Hematopoietic multipotent progenitor cell treated with erythropoietin and hydrocortisone succinate and interleukin-3 and kit ligand, for 15 days (in vitro differentiated cells): ENCODE measurements around the gene IFIT1B.
A peak's percentile ranks its signal among the peaks of the same experiment; 100 is the strongest.
"Not testable (repeated sequence)": the region's sequence is repeated elsewhere in the genome, so short reads cannot be mapped to it uniquely, and the experiment has no call there.

Source experiments
- DNase-seq: peaks from one replicate; pipeline ENCODE4 v3.0.0-alpha.2; 2015; ENCODE audit warnings: low spot score

IFIT1B gene

GRCh38 chr10:89348481-89348880 lies 29.4 kb upstream of the IFIT1B start:
- no peak for DNase-seq

DNA sequence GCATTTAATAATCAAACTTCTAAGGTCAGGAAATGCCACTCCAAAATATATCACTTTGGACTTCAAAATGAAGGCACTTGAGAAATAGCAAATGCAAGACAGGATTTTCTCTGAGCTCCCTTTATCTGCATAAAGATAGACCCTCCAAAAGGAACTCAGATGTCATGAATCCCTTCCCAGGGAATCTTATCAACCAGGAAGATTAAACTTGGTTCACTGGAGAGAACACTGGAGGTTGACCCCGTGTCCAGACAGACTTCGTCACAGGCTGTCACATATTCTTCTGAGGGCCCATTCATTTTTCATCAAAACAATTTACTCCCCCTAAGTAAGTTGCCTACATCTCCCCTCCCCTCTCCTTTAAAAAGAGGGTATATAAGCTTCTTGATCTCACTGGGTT lies 28.9 kb upstream of the IFIT1B start:
- DNase-seq = no peak

DNA sequence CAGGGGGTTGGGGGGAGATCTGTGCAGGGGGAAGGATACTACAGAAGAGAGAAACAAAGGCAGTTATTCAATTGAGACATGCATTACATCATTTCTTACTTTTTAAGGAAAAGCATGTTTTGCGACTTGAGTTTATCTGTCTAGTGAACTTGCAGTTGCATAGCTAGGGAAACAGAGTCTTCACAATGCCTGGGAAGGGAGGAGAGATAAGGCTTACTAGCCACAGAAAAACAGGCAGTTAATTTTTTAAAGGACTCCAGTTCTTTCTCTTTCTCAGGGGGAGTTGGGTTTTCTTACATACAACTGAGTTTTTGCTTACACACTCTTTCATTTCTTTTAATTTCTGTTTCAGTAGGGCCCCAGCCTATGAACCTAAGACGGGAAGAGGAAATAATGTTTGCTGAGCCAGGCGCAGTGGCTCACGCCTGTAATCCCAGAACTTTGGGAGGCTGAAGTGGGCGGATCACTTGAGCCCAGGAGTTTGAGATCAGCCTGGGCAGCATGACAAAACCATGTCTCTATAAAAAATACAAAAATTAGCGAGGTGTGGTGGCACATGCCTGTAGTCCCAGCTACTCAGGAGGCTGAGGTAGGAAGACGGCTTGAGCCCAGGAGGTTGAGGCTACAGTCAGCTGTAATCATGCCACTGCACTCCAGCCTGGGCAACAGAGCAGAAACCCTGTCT lies 27.1 kb upstream of the IFIT1B start:
- not testable (repeated sequence) for DNase-seq

DNA sequence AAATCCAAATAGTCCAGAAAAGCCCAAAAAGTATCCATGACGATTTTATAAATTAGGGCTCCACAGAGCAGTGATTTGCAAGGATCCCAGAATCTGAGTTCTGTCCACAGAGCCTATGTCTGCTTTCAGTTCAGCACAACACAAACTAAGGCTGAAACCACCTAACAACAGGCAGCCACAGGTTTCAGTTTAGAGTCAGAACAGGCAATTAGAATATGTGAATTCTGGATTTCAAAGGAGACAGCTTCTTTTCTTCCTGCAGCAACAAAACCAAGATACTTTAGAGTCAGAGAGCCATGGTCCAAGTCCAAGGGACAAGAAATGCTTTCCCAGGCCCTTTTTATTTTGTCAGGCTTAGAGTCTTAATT lies 26.5 kb upstream of the IFIT1B start:
- no peak for DNase-seq

- DNase-seq = no peak
Measured at GRCh38 chr10:89351780-89352597, 25.9 kb upstream of the IFIT1B start.

GRCh38 chr10:89352802-89353201 lies 25.1 kb upstream of the IFIT1B start:
- peak; percentile 32 for DNase-seq

DNA sequence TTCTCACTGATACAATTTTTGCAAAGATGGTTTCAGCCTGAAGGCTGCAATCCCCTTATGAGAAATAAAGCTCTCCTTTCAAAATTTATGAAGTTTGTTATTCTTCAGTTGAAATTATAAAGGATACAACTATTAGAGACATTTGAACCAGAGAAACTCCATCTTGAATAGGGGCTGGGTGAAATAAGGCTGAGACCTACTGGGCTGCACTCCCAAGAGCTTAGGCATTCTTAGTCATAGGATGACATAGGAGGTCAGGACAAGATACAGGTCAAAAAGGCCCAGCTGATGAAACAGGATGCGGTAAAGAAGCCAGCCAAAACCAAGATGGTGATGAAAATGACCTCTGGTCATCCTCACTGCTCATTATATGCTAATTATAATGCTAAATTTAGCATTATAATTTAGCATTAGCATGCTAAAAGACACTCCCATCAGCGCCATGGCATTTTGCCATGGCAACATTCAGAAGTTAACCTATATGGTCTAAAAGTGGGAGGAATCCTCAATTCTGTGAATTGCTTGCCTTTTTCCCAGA lies 22.4 kb upstream of the IFIT1B start:
- DNase-seq = no peak

DNA sequence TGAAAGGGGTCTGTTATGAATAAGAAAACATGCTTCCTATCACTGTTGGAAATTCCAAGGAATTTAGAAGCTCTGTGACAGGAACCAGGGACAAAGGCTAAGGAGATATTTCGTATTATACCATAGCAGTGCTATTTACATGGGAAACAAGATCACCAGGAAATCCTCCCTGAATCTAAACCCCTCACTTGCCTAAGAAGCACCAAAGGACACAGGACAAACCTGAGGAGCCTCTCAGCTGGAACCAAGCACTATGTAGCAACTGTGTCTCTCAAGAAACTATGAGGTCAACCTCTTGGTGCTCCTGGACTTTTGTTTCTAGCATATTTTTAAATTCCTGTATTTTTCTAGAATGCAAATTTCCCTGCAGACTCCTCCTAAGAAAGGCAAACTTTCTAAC lies 20.8 kb upstream of the IFIT1B start:
- no peak for DNase-seq

GRCh38 chr10:89357975-89358374 lies 19.9 kb upstream of the IFIT1B start:
- DNase-seq = no peak

DNA sequence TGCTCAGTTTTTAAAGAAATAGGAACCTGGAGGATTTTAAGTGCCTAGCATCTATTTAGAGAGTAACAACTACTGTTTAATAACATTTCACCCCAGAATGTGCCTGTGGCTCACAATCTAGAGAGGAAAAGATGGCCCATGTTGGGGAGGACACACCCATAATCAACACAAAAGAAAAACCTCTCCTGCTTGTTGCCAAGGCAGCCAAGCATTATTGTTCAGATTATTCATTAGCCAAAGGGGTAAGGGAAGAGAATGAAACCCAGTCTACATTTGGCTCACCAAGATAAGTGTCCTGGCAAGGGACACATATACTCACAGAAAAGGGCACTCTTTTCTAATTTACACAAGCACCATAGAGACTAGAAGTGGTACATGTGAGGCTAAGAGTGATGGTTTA lies 17.7 kb upstream of the IFIT1B start:
- no peak for DNase-seq

GRCh38 chr10:89362929-89363328 lies 14.9 kb upstream of the IFIT1B start:
- DNase-seq = peak; percentile 50

GRCh38 chr10:89363729-89364442 lies 14.0 kb upstream of the IFIT1B start:
- no peak for DNase-seq

DNA sequence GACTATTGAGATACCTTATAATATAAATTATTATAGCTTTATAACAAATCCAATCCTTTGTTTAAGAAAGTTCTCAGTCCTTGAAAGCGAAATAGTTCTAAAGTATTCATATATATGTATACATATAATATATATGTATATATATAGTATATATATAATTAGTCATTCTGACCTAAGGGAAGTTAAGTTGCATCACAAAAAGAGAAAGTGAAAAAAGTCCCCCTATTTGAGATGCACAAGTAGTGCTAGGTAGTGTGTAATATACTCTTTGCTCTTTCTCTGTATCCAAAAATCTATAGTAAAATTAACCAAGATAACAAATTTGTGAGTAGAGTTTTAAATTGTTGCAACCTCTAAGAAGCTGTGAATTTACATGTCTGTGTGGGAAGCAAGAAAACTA lies 13.3 kb upstream of the IFIT1B start:
- DNase-seq = no peak

GRCh38 chr10:89367529-89367928 lies 10.3 kb upstream of the IFIT1B start:
- DNase-seq = no peak

DNA sequence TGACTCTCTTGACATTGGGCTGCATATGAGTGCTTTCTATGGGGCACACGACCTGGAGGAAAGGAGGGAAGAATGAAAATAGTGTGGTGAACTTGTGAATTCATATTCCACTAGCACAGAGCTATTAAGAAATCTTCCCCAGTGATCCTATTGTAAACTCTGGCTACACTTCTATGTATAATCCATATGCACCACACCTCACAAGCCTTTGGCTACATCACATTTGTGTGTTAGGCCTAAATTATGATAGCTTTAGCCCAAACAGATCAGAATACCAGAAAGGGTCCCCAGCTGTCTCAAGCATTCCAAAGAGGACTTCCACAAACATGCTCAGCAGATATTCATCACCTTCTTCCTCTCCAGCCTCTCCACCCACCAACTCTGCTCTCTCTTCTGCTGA lies 9.7 kb upstream of the IFIT1B start:
- DNase-seq = no peak

DNA sequence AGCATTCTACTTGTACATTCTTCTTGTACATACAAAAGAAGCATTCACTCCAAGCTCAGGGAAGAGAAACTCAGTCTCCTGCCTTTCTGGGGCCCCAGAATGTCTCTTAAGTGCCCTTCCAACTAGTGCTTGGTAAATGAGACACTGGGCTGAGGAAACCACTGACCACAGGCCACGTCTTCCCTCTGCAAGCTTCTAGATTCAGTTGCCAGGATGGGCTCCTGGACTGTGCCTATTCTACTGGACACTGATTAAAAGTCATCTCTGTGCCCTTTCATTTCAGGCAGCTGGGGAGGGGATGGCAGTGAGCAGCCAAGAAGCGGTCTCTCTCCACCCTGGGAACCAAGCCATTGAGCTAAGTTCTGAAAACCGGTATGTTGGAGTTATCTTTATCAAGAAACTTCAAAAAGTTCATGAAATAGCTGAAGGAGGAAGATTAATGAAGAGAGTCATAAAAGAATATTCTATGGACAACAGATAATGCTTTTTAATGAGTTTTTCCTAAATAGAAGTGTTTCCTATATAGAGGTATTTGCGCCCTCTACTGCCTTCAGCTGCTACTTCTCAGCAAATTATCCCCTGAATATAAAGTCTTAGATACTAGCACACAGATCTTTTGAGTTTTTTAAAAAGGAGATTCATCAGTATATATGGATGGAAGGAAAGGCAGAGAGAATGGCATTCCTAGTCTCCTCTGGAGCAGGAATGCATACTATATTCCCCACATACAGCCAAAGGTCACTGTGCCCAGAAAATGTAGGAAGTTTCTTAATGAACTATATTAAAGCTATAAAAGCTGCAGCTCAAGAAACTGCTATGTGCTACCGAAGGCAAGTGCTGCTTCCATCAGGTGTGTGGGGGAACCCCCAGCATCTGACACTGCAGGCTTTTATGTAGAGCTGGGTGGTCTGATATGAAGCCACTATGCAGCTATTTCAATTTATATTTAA lies 8.4 kb upstream of the IFIT1B start:
- DNase-seq = peak; percentile 60

DNA sequence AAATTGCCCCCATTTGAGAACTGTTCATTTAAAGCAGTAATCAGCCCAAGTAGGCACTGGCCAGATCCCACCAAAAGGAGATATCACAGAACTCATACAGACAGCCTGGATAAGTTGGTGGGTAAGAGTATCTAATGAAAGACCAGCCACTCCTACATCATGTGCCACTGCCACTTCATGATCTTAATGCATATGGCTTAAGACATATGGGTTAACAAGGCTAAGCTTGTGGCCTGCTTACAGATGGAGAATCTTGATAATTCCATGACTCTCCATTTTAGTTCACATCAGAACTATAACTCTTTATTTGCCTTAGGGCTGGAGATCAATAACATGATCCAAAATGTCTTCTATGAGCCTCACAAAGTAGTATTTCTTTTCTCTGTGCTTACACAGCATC lies 6.8 kb upstream of the IFIT1B start:
- DNase-seq = peak; percentile 51

DNA sequence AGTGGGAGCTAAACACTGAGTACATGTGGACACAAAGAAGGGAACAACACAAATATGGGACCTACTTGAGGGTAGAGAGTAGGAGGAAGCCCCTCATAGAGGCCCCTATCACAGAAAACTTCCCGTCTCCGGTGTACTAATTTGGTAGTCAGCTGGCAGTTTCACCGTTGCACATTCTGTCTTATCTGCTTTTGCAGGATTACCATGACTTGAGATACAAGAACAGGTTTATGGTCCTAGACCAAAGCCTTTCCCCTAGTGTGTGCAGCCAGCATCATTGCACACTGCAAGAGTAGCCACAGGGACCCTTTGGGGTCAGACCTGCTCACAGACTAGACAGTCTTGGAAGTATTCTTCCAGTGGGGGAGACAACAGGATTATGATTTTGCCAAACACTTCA lies 5.9 kb upstream of the IFIT1B start:
- peak; percentile 49 for DNase-seq

DNA sequence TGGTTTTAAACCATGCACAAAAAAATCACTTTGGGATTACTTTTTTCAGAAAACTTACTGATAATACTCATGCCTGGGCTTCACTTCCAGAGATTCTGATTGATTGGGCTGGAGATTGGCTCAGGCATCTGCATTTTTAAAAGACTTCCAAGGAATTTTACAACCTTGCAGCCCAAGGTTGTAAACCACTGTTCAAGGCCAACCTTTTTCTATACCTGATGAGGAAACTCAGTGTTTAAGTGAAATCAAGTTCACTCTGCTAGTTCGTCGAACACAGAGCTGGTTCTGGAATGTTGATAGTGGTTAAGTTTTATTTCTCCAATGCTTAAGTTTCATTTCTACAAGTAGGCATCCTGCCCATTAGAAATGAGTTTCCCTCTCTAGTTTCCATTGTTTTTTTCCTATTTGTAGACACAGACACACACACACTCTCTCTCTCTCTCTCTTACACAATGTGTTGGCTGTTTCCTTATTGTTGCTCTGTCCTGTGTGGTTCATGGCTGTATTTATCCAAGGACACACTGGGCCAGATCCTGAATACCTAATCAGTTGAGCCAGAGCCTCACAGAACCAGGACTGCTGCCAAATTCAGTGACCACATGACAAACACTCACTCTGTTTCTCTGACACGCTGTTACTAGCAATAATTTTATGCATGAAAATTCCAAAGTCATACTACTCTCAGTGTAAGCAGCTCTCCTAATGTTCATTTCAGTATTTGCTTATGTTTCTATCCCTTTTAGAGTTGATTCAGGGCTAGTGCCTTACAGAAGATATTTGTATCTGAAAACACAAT lies 3.7 kb upstream of the IFIT1B start:
- DNase-seq = peak; percentile 89

GRCh38 chr10:89374713-89375141 lies 3.1 kb upstream of the IFIT1B start:
- peak; percentile 77 for DNase-seq

DNA sequence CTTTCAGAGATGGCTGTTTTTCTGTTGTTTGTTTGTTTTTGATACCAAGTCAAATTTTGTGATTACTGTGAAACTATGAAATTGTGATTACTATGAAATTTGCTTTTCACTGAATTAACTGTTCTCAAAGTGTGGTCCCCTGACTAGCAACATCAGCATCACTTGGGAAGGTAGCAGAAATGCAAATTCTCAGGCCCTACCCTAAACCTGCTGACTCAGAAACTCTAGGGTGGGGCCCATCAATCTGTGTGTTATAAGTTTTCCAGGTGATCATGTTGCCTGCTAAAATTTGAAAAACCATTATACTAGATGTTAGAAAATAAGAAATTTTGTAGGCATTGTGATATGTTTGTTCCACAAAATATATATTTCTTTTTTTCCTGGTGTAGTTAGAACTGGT lies 1.2 kb downstream of the IFIT1B start:
- peak; percentile 33 for DNase-seq
